ENCODE data around the gene NCKAP5.

The NCKAP5 gene

GRCh38 chr2:133574186-133574585 is 5.9 kb upstream of the NCKAP5 start:
- DNase-seq (ENCODE audit: low read depth in 2 of 2) = no peak

GRCh38 chr2:133573491-133574162 is 5.4 kb upstream of the NCKAP5 start:
- DNase-seq (ENCODE audit: low read depth in 2 of 2) = no peak

- no peak for DNase-seq (ENCODE audit: low read depth in 2 of 2)
These were observed 3.0 kb upstream of the NCKAP5 start for GRCh38 chr2:133571249-133571648.

GRCh38 chr2:133570542-133570941 is 2.3 kb upstream of the NCKAP5 start:
- no peak for DNase-seq (ENCODE audit: low read depth in 2 of 2)

GRCh38 chr2:133569286-133569830 is 1.1 kb upstream of the NCKAP5 start:
- DNase-seq (ENCODE audit: low read depth in 2 of 2) = no peak

- no peak for DNase-seq (ENCODE audit: low read depth in 2 of 2)
These were observed 335 bp upstream of the NCKAP5 start for GRCh38 chr2:133568598-133568997.

GRCh38 chr2:133562558-133562957 is 5.7 kb downstream of the NCKAP5 start:
- no peak for DNase-seq (ENCODE audit: low read depth in 2 of 2)

GRCh38 chr2:133561045-133561852 is 7.0 kb downstream of the NCKAP5 start:
- no peak for DNase-seq (ENCODE audit: low read depth in 2 of 2)

- no peak for DNase-seq (ENCODE audit: low read depth in 2 of 2)
These were observed 10.6 kb downstream of the NCKAP5 start for GRCh38 chr2:133557614-133558013.

GRCh38 chr2:133553838-133554408 is 14.3 kb downstream of the NCKAP5 start:
- DNase-seq (ENCODE audit: low read depth in 2 of 2) = no peak

GRCh38 chr2:133553251-133553650 is 15.0 kb downstream of the NCKAP5 start:
- DNase-seq (ENCODE audit: low read depth in 2 of 2) = no peak

- no peak for DNase-seq (ENCODE audit: low read depth in 2 of 2)
These were observed 15.4 kb downstream of the NCKAP5 start for GRCh38 chr2:133552821-133553220.

- DNase-seq (ENCODE audit: low read depth in 2 of 2) = no peak
These were observed 26.5 kb downstream of the NCKAP5 start for GRCh38 chr2:133541797-133542196.

GRCh38 chr2:133541376-133541775 is 26.9 kb downstream of the NCKAP5 start:
- DNase-seq (ENCODE audit: low read depth in 2 of 2) = no peak

GRCh38 chr2:133532919-133533318 is 35.3 kb downstream of the NCKAP5 start:
- no peak for DNase-seq (ENCODE audit: low read depth in 2 of 2)

- DNase-seq (ENCODE audit: low read depth in 2 of 2) = no peak
These were observed 36.9 kb downstream of the NCKAP5 start for GRCh38 chr2:133531382-133531781.

GRCh38 chr2:133530645-133531044 is 37.6 kb downstream of the NCKAP5 start:
- DNase-seq (ENCODE audit: low read depth in 2 of 2) = no peak

GRCh38 chr2:133526530-133527300 is 41.5 kb downstream of the NCKAP5 start:
- no peak for DNase-seq (ENCODE audit: low read depth in 2 of 2)

- DNase-seq (ENCODE audit: low read depth in 2 of 2) = no peak
These were observed 42.4 kb downstream of the NCKAP5 start for GRCh38 chr2:133525613-133526529.

GRCh38 chr2:133525090-133525489 is 43.2 kb downstream of the NCKAP5 start:
- no peak for DNase-seq (ENCODE audit: low read depth in 2 of 2)

GRCh38 chr2:133523406-133523805 is 44.9 kb downstream of the NCKAP5 start:
- no peak for DNase-seq (ENCODE audit: low read depth in 2 of 2)

Data from stimulated activated CD8-positive, alpha-beta memory T cell treated with anti-CD3 and anti-CD28 coated beads, Interleukin-7, amount 100 ng/mL, for 4 hours (primary cell).